GM18867 (cell line): Measurements from ENCODE around the gene TPH2.

Source experiments
- ATAC-seq: cut with Tn5 transposase; IDR thresholded peaks from one replicate; pipeline ENCODE4 v1.9.1; 2021; ENCODE audit warnings: mild to moderate bottlenecking, moderate library complexity; ENCODE audit not compliant: unreplicated experiment

The TPH2 gene

GRCh38 chr12:72030277-72030676 is 91.6 kb downstream of the TPH2 start:
- no peak for ATAC-seq

- no peak for ATAC-seq
These were observed 92.4 kb downstream of the TPH2 start for GRCh38 chr12:72031066-72031465.

GRCh38 chr12:72033991-72034390 is 95.3 kb downstream of the TPH2 start:
- no peak for ATAC-seq

GRCh38 chr12:72035625-72036024 is 97.0 kb downstream of the TPH2 start:
- no peak for ATAC-seq

- no peak for ATAC-seq
These were observed 97.7 kb downstream of the TPH2 start for GRCh38 chr12:72036393-72036792.

- ATAC-seq: no peak
These were observed 98.6 kb downstream of the TPH2 start for GRCh38 chr12:72037006-72037795.

GRCh38 chr12:72041811-72042210 is 103.2 kb downstream of the TPH2 start:
- ATAC-seq: no peak

- ATAC-seq: no peak
These were observed 115.0 kb downstream of the TPH2 start for GRCh38 chr12:72053604-72054003.

GRCh38 chr12:72054511-72054910 is 115.9 kb downstream of the TPH2 start:
- ATAC-seq: no peak

- no peak for ATAC-seq
These were observed 118.8 kb downstream of the TPH2 start for GRCh38 chr12:72057330-72057914.

- no peak for ATAC-seq
These were observed 124.4 kb downstream of the TPH2 start for GRCh38 chr12:72063073-72063472.

GRCh38 chr12:72071030-72071429 is 132.4 kb downstream of the TPH2 start:
- no peak for ATAC-seq

- no peak for ATAC-seq
These were observed 134.1 kb downstream of the TPH2 start for GRCh38 chr12:72072592-72073212.

- ATAC-seq: no peak
These were observed 135.4 kb downstream of the TPH2 start for GRCh38 chr12:72074065-72074464.

GRCh38 chr12:72074956-72075355 is 136.3 kb downstream of the TPH2 start:
- no peak for ATAC-seq

GRCh38 chr12:72075401-72075800 is 136.8 kb downstream of the TPH2 start:
- ATAC-seq: no peak

- ATAC-seq: no peak
These were observed 137.4 kb downstream of the TPH2 start for GRCh38 chr12:72075891-72076557.

- no peak for ATAC-seq
These were observed 137.9 kb downstream of the TPH2 start for GRCh38 chr12:72076558-72076915.

GRCh38 chr12:72077111-72077820 is 138.6 kb downstream of the TPH2 start:
- no peak for ATAC-seq

GRCh38 chr12:72081777-72082176 is 143.1 kb downstream of the TPH2 start:
- ATAC-seq: no peak
